HepG2 (cell line): ENCODE results near the gene NUBP2. TPM values are rescaled to one million over a fixed set of nuclear protein-coding genes. Genes with fewer than 3 reads are reported as not detected.

ENCODE experiments used
- CEBPG ChIP-seq: IDR thresholded peaks from 2 replicates; pipeline ENCODE4 v1.6.1; 2016
- DMAP1 ChIP-seq: IDR thresholded peaks from 2 replicates; pipeline ENCODE4 v1.6.1; 2016
- HBP1 ChIP-seq: IDR thresholded peaks from 2 replicates; pipeline ENCODE4 v1.6.1; 2016; ENCODE audit warnings: low read depth, control low read depth
- HNF1A ChIP-seq, 2 experiments: sonication (generic) in 1 of 2; formaldehyde crosslinking in 1 of 2; IDR thresholded peaks; 2 replicates each; pipeline versions ENCODE4 v1.4.0 to v1.6.1; 2016 to 2020; ENCODE audit warnings: borderline replicate concordance in 1 of 2, low read depth in 1 of 2, mild to moderate bottlenecking in 1 of 2, missing genetic modification reagents in 1 of 2
- MAFG ChIP-seq: sonication (generic); formaldehyde crosslinking; IDR thresholded peaks from 2 replicates; pipeline ENCODE4 v1.5.1; 2020; ENCODE audit warnings: mild to moderate bottlenecking, missing genetic modification reagents
- MIXL1 ChIP-seq: IDR thresholded peaks from 2 replicates; pipeline ENCODE4 v1.6.1; 2016
- PRDM15 ChIP-seq: sonication (generic); formaldehyde crosslinking; IDR thresholded peaks from 2 replicates; pipeline ENCODE4 v1.4.0; 2020; ENCODE audit warnings: missing genetic modification reagents
- RBM22 ChIP-seq: fragments of 200-400 bp; formaldehyde crosslinking; optimal IDR thresholded peaks from 2 replicates; pipeline ENCODE3; 2017; ENCODE audit warnings: mild to moderate bottlenecking, low read length, moderate library complexity
- THAP7 ChIP-seq: sonication (generic); formaldehyde crosslinking; IDR thresholded peaks from 2 replicates; pipeline ENCODE4 v1.8.1; 2023; ENCODE audit warnings: mild to moderate bottlenecking, missing genetic modification reagents
- U2AF2 ChIP-seq: fragments of 200-400 bp; formaldehyde crosslinking; IDR thresholded peaks from 2 replicates; pipeline ENCODE4 v1.6.1; 2017; ENCODE audit warnings: low read depth, mild to moderate bottlenecking, low read length
- ZFP1 ChIP-seq: IDR thresholded peaks from 2 replicates; pipeline ENCODE4 v1.6.1; 2016
- ZFP91 ChIP-seq: sonication (generic); formaldehyde crosslinking; IDR thresholded peaks from 2 replicates; pipeline ENCODE4 v1.9.0; 2022; ENCODE audit warnings: missing genetic modification reagents, mild to moderate bottlenecking, borderline replicate concordance
- ZMAT3 ChIP-seq: sonication (generic); formaldehyde crosslinking; conservative IDR thresholded peaks from 2 replicates; pipeline ENCODE4 v1.7.0; 2021; ENCODE audit warnings: missing genetic modification reagents
- ZNF251 ChIP-seq: sonication (generic); formaldehyde crosslinking; IDR thresholded peaks from 2 replicates; pipeline ENCODE4 v1.9.0; 2021; ENCODE audit warnings: mild to moderate bottlenecking, missing genetic modification reagents
- ZNF709 ChIP-seq: sonication (generic); formaldehyde crosslinking; IDR thresholded peaks from 2 replicates; pipeline ENCODE4 v1.5.0; 2020; ENCODE audit warnings: mild to moderate bottlenecking, missing genetic modification reagents
- ZNF782 ChIP-seq: sonication (generic); formaldehyde crosslinking; IDR thresholded peaks from 2 replicates; pipeline ENCODE4 v1.4.0; 2020; ENCODE audit warnings: missing genetic modification reagents, mild to moderate bottlenecking, borderline replicate concordance
- polyA plus RNA-seq, 8 experiments: library from polyadenylated mRNA; depleted of rRNA in 3 of 8; stranded (reverse) in 7 of 8; unstranded in 1 of 8; fragments of >200 nt; fragmentation: Illumina TruSeq in 4 of 8; extraction: Trizol in 4 of 8; gene quantifications; 2 replicates each; pipeline versions ENCODE4 v1.2.1 to v1.2.3, GENCODE V29; 2011 to 2016; ENCODE audit warnings: low read depth in 4 of 8, missing spikeins in 1 of 8, mixed read lengths in 1 of 8; ENCODE audit not compliant: insufficient read depth in 1 of 8
- total RNA-seq, 5 experiments: library from RNA; depleted of rRNA; stranded (reverse); fragments of >200 nt; fragmentation: Illumina TruSeq; extraction: Trizol; gene quantifications; 2 replicates each; pipeline ENCODE4 v1.2.3, GENCODE V29; 2016; ENCODE audit warnings: low read depth in 1 of 5

NUBP2 gene
- total and polyA plus RNA-seq, 2 of the 13 experiments (the other 11 are each of a cell fraction or from before 2014, with no cell fraction given): 25.7 to 61.5 TPM

GRCh38 chr16:1794221-1794871 is 11.6 kb downstream of the NUBP2 start (continued):
- TF ChIP-seq ZNF251 (CRISPR knock-in tag) (no peak), RBM22 (no peak), MIXL1 (CRISPR knock-in tag) (no peak), DMAP1 (CRISPR knock-in tag) (no peak), U2AF2 (no peak), HNF1A (IDR thresholded peaks at IDR 0.05; ENCODE audit: low read depth) (no peak), HNF1A (CRISPR knock-in tag; IDR thresholded peaks at IDR 0.05; ENCODE audit: borderline replicate concordance) (peak; percentile 69; the same call in 1 of the 2 replicates), ZNF709 (CRISPR knock-in tag) (no peak), ZFP91 (CRISPR knock-in tag) (peak; percentile 70; the same call in 1 of the 2 replicates), ZFP1 (CRISPR knock-in tag) (no peak), THAP7 (CRISPR knock-in tag) (no peak), ZNF782 (CRISPR knock-in tag) (peak; percentile 66; the same call in 1 of the 2 replicates), PRDM15 (CRISPR knock-in tag) (no peak), CEBPG (CRISPR knock-in tag) (no peak), MAFG (no peak), ZMAT3 (CRISPR knock-in tag) (no peak), HBP1 (CRISPR knock-in tag) (no peak)
